Transverse colon (tissue), 4 donors: Measurements from ENCODE around the gene DOCK9. TPM values are rescaled to one million over a fixed set of nuclear protein-coding genes. Genes with fewer than 3 reads are reported as not detected.

ENCODE experiments used
- DNase-seq: peaks from one replicate; pipeline ENCODE4 v3.0.0-alpha.2; 2019
- H3K27ac ChIP-seq, 4 donors: fragments of 200-600 bp; sonication (generic); 2 replicates each; pipeline ENCODE4 v1.5.1; 2016 to 2018; ENCODE audit warnings: inconsistent platforms in 4 of 4
- H3K27me3 ChIP-seq: fragments of 200-600 bp; sonication (generic); 2 replicates; pipeline ENCODE4 v1.5.1; 2017; ENCODE audit warnings: inconsistent platforms
- H3K36me3 ChIP-seq, 4 donors: fragments of 200-600 bp; sonication (generic); 2 replicates each; pipeline ENCODE4 v1.5.1; 2017 to 2019; ENCODE audit warnings: inconsistent platforms in 4 of 4
- H3K4me1 ChIP-seq, 4 donors: fragments of 200-600 bp; sonication (generic); 2 replicates each; pipeline ENCODE4 v1.5.1; 2017 to 2020; ENCODE audit warnings: inconsistent platforms in 4 of 4
- H3K4me3 ChIP-seq, 4 donors: fragments of 200-600 bp; sonication (generic); 1 replicate in 1 of 4; 2 replicates in 3 of 4; pipeline versions ENCODE4 v1.5.1 to v1.6.1; 2017 to 2019; ENCODE audit warnings: inconsistent platforms in 4 of 4
- H3K9me3 ChIP-seq, 2 donors: fragments of 200-600 bp; sonication (generic); 2 replicates each; pipeline ENCODE4 v1.5.1; 2017 to 2019; ENCODE audit warnings: inconsistent platforms in 2 of 2
- EP300 ChIP-seq: sonication (generic); formaldehyde crosslinking; IDR thresholded peaks from one replicate; pipeline ENCODE4 v1.6.1; 2017; ENCODE audit warnings: antibody characterized with exemption, low read depth
- POLR2A ChIP-seq: fragments of 450-650 bp; IDR thresholded peaks from one replicate; pipeline ENCODE4 v1.6.1; 2016; ENCODE audit warnings: antibody characterized with exemption, mild to moderate bottlenecking, moderate library complexity
- POLR2AphosphoS5 ChIP-seq, 3 donors: sonication (generic); formaldehyde crosslinking; IDR thresholded peaks; one replicate each; pipeline ENCODE4 v1.6.1; 2016; ENCODE audit warnings: antibody characterized with exemption in 3 of 3
- WGBS, 2 donors: methylation state at CpG; one replicate each; pipeline ENCODE4 v1.1.5; 2018; ENCODE audit warnings: low coverage in 1 of 2; 5-methylcytosine and 5-hydroxymethylcytosine counted together
- in situ Hi-C, 4 donors: fragments of 200-750 bp; cut with MboI; loops; one replicate each; pipeline versions ENCODE4 v1.15.0 to v1.15.1; 2017; ENCODE audit warnings: low sequenced_read_pairs in 3 of 4, low pct_ligation_motif_present in 1 of 4, low pct_unique_long_range_greater_than_20kb in 1 of 4
- intact Hi-C: fragments of 100-400 bp; cut with DNase I; formaldehyde crosslinking; loops from one replicate; pipeline ENCODE4 v1.15.1; 2023; ENCODE audit warnings: low total_unique reads
- total RNA-seq, 4 donors: library from RNA; depleted of rRNA; stranded (reverse); fragments of >200 nt; gene quantifications; one replicate each; pipeline ENCODE4 v1.1.0, GENCODE V29; 2016
- TF ChIP-seq, protein P1 (sequence below), 5 experiments: fragments of 200-600 bp in 3 of 5; fragments of 450-650 bp in 2 of 5; sonication (generic) in 3 of 5; IDR thresholded peaks; 1 replicate in 2 of 5; 2 replicates in 3 of 5; pipeline ENCODE4 v1.5.1; 2016 to 2017; ENCODE audit warnings: antibody characterized with exemption in 5 of 5, inconsistent platforms in 3 of 5, mild to moderate bottlenecking in 2 of 5, moderate library complexity in 1 of 5

DOCK9 gene
- total RNA-seq, 4 donors from 2014 or later = 44.5 to 120 (median 71.4) TPM

DNA sequence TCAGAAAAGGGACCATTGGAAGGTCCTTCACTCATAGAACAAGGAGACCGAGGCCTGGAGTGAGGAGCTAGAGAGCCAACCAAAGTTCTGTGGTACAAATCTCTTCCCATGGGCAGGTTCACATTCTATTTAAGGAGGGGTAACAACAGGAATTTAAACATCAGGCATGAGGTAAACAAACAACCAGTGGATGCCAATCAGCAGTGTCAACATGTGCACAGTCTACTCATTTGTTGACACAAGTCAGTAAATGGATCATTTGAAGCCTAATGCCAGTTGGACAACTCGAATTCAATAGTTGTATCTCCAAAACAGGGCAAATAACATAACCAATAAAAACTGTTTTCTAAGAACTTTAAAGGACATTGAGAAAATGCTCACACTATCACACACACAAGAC, 6.3 kb upstream of the DOCK9 start:
- H3K27me3 ChIP-seq = no peaks in the 10 kb centered on the region
- DNase-seq = no peak
- peaks cover 3 to 9% (median 7%) of the 10 kb centered on the region in 4 donors for H3K4me1 ChIP-seq
- no peak overlapping the region for H3K27ac ChIP-seq
- H3K36me3 ChIP-seq = no peaks in the 10 kb centered on the region
- intact Hi-C loops (no loop called here), in situ Hi-C loops (no loop called here)
- no peaks in the 10 kb centered on the region for H3K9me3 ChIP-seq
- no peak overlapping the region for H3K4me3 ChIP-seq
- 70 to 86% methylated on average over 2 of the region's 2 CpGs for WGBS, 2 donors
- TF ChIP-seq, protein P1, sequence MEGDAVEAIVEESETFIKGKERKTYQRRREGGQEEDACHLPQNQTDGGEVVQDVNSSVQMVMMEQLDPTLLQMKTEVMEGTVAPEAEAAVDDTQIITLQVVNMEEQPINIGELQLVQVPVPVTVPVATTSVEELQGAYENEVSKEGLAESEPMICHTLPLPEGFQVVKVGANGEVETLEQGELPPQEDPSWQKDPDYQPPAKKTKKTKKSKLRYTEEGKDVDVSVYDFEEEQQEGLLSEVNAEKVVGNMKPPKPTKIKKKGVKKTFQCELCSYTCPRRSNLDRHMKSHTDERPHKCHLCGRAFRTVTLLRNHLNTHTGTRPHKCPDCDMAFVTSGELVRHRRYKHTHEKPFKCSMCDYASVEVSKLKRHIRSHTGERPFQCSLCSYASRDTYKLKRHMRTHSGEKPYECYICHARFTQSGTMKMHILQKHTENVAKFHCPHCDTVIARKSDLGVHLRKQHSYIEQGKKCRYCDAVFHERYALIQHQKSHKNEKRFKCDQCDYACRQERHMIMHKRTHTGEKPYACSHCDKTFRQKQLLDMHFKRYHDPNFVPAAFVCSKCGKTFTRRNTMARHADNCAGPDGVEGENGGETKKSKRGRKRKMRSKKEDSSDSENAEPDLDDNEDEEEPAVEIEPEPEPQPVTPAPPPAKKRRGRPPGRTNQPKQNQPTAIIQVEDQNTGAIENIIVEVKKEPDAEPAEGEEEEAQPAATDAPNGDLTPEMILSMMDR (IDR thresholded peaks at IDR 0.05) = no peak
- TF ChIP-seq EP300 = no peak
- TF ChIP-seq POLR2A = no peak
- no peak for TF ChIP-seq POLR2AphosphoS5 (IDR thresholded peaks at IDR 0.05)

DNA sequence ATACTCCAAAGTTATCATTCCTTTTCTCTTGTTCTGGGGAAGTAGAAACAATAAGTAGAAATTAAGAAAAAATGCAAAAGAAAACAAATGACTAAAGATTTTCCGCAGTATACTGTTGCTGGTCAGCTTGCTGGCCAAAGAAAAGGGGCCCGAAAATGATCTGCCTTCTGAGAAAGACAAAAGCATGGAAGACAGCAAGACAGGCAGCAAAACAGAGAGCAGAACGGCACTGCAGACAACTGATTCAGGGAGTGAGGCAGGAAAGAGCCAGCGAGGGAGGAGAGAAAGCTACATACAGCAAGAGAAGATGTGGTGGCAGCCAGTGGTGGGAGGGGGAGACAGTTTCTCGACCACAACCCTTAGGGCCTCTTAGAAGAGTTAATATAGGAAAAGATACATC, 5.3 kb upstream of the DOCK9 start:
- in situ Hi-C loops = no loop called here
- Histone ChIP-seq H3K4me3 (no peak overlapping the region), H3K36me3 (no peaks in the 10 kb centered on the region), H3K27me3 (no peaks in the 10 kb centered on the region), H3K27ac (no peak overlapping the region), H3K9me3 (no peaks in the 10 kb centered on the region), H3K4me1 (peaks cover 9 to 16% (median 11%) of the 10 kb centered on the region in 4 donors)
- intact Hi-C loops = no loop called here
- 76 to 83% methylated on average over 5 of the region's 5 CpGs for WGBS, 2 donors
- TF ChIP-seq EP300 (no peak), POLR2A (no peak), POLR2AphosphoS5 (IDR thresholded peaks at IDR 0.05) (no peak)
- TF ChIP-seq, protein P1 (IDR thresholded peaks at IDR 0.05) = no peak
- no peak for DNase-seq

DNA sequence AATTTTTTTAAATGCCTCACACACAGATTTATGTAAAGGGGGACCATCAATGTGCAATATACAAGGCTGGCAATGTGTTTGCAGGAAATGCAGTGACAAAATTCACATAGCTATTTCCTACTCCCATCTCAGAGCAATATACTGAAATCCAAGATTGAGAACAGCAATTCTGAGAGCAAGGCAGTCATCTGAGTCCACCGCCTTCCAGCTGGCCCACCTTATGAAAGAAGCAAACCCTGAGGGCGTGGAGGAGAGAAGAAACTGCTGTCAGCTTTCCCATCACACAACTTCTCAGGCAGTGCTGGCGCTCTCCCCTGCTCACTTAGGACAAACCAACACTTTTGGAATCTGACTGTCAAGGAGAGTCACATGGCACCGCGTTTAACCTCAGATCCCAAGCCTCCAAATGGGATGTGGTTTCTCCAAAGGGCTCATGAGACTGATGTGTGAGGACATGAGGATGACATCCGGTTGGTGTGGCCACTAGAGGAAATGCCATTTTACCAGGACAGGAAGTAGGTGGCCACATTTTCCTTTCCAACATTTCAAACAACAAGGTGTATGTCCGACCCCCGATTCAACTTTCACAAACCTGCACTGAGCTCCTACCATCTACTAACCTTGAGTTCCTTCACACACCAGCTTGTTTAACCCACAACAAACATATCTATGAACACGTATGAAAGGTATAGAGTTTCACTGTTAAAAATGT, 3.7 kb upstream of the DOCK9 start:
- Histone ChIP-seq H3K4me1 (peaks cover 15 to 30% (median 23%) of the 10 kb centered on the region in 4 donors), H3K27me3 (no peaks in the 10 kb centered on the region), H3K36me3 (no peaks in the 10 kb centered on the region), H3K27ac (no peak overlapping the region), H3K4me3 (no peak overlapping the region), H3K9me3 (no peaks in the 10 kb centered on the region)
- 88% methylated on average over 5 to 9 of the region's 9 CpGs for WGBS, 2 donors
- intact Hi-C loops = no loop called here
- in situ Hi-C loops = no loop called here
- TF ChIP-seq POLR2A (no peak), EP300 (no peak), POLR2AphosphoS5 (IDR thresholded peaks at IDR 0.05) (no peak)
- TF ChIP-seq, protein P1 (IDR thresholded peaks at IDR 0.05) = no peak
- no peak for DNase-seq

DNA sequence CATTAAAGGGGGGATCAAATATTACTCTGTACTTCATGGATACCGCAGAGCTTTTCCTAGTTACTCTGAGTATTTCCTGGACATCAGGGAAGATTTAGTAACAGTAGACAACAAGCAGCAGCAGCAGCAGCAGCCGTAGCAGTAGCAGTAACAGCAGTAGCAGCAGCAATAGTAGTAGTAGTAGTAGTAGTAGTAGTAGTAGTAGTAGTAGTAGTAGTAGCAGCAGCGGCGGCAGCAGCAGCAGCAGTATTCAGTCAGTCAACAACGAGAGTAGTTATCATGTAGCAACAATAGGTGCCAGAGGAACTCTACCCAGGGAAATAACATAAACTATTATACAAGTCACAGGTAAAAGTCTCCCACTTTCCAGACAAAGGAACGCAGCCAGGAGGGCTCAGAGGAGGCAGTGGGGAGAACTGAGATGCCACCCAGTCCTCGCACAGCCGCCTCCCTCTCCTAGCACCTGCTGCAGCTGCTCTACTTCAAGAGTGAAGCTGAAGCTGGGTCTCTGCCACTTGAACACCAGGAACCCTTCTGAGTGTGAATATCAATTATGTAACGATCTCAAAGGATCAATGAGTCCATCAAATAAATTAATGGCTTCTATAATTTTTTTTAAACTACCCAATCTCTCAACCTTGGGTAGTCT, 1.3 kb upstream of the DOCK9 start:
- no peak for TF ChIP-seq POLR2AphosphoS5 (IDR thresholded peaks at IDR 0.05)
- TF ChIP-seq POLR2A = no peak
- TF ChIP-seq, protein P1 (IDR thresholded peaks at IDR 0.05) = no peak
- no peak for TF ChIP-seq EP300
- Histone ChIP-seq H3K27me3 (no peaks in the 10 kb centered on the region), H3K9me3 (no peaks in the 10 kb centered on the region), H3K4me1 (peaks cover 21 to 35% (median 22%) of the 10 kb centered on the region in 4 donors), H3K36me3 (no peaks in the 10 kb centered on the region), H3K4me3 (no peak overlapping the region), H3K27ac (no peak overlapping the region)
- DNase-seq = no peak
- in situ Hi-C loops = no loop called here
- 58 to 76% methylated on average over 9 of the region's 9 CpGs for WGBS, 2 donors
- intact Hi-C loops = no loop called here
